Small intestine (tissue), 16 donors: Measurements from ENCODE around the gene PRR3. TPM values are rescaled to one million over a fixed set of nuclear protein-coding genes. Genes with fewer than 3 reads are reported as not detected.
A peak's percentile ranks its signal among the peaks of the same experiment; 100 is the strongest.

Source experiments
- DNase-seq, 2 donors: peaks; one replicate each; pipeline versions ENCODE4 v3.0.0 to v3.0.0-alpha.2; 2013
- FAIRE-seq: peaks from 2 replicates; lab custom pipeline; 2012; peaks lifted over from hg19 to GRCh38; lab: Jason Lieb, UNC
- H3K27ac ChIP-seq, 3 donors: one replicate each; pipeline ENCODE4 v1.5.1; 2013; ENCODE audit warnings: low read length in 2 of 3, mild to moderate bottlenecking in 2 of 3, control low read depth in 1 of 3, inconsistent platforms in 1 of 3, low read depth in 1 of 3, moderate library complexity in 1 of 3
- H3K27me3 ChIP-seq, 3 donors: one replicate each; pipeline ENCODE4 v1.6.1; 2013; ENCODE audit warnings: low read length in 3 of 3, inconsistent platforms in 1 of 3; ENCODE audit not compliant: control insufficient read depth in 3 of 3, insufficient read depth in 3 of 3
- H3K36me3 ChIP-seq, 3 donors: one replicate each; pipeline ENCODE4 v1.6.1; 2013; ENCODE audit warnings: low read length in 3 of 3, inconsistent platforms in 1 of 3, low read depth in 1 of 3, mild to moderate bottlenecking in 1 of 3, moderate library complexity in 1 of 3; ENCODE audit not compliant: control insufficient read depth in 3 of 3, insufficient read depth in 2 of 3
- H3K4me1 ChIP-seq, 3 donors: one replicate each; pipeline ENCODE4 v1.6.1; 2013; ENCODE audit warnings: low read length in 2 of 3, inconsistent platforms in 1 of 3, low read depth in 1 of 3, mild to moderate bottlenecking in 1 of 3, moderate library complexity in 1 of 3; ENCODE audit not compliant: control insufficient read depth in 3 of 3, insufficient read depth in 2 of 3
- H3K4me3 ChIP-seq, 3 donors: one replicate each; pipeline ENCODE4 v1.5.1; 2013; ENCODE audit warnings: low read length in 3 of 3, control low read depth in 1 of 3, inconsistent platforms in 1 of 3, low read depth in 1 of 3, mild to moderate bottlenecking in 1 of 3, moderate library complexity in 1 of 3
- H3K9me3 ChIP-seq, 2 donors: one replicate each; pipeline ENCODE4 v1.6.1; 2013; ENCODE audit warnings: low read depth in 1 of 2, low read length in 1 of 2; ENCODE audit not compliant: control insufficient read depth in 2 of 2, insufficient read depth in 1 of 2
- WGBS, 3 donors: extraction: QIAGEN DNeasy Blood & Tissue Kit; methylation state at CpG; one replicate each; pipeline ENCODE4 v1.1.7; 2013; 5-methylcytosine and 5-hydroxymethylcytosine counted together
- long read RNA-seq, 10 donors: transcript quantifications; one replicate each; lab custom pipeline, GENCODE V29; 2026
- polyA plus RNA-seq, 4 donors: library from polyadenylated mRNA; stranded (reverse) in 3 of 4; unstranded in 1 of 4; fragments of 200-250 nt in 3 of 4; fragments of 120-200 nt in 1 of 4; gene quantifications; one replicate each; pipeline versions ENCODE4 v1.2.1 to v1.2.3, GENCODE V29; 2013
- donor health status: healthy with polysubstance abuse.
- donor health status: control.
- donor health status: control.
- donor health status: Bipolar disorder and iron deficiency.
- donor health status: healthy.

Gene PRR3
- 10 to 100 TPM in 1 of 4 donors, 1 to 10 TPM in 3; 3.6 to 15.2 (median 5.1) TPM for polyA plus RNA-seq
- long read RNA-seq, donor 1, partial matches to known transcripts, result 0 of 5 reads
- long read RNA-seq, donor 1, other reads (novel, unspliced or antisense), result 0 of 5 reads
- long read RNA-seq, donor 2, partial matches to known transcripts, result 0 of 1 reads
- long read RNA-seq, donor 2, other reads (novel, unspliced or antisense), result 0 of 1 reads
- long read RNA-seq, donor 3, partial matches to known transcripts, result 0 of 1 reads
- long read RNA-seq, donor 3, other reads (novel, unspliced or antisense), result 0 of 1 reads
- long read RNA-seq, donor 4, result 0 reads
- long read RNA-seq, donor 5, result 0 reads
- long read RNA-seq, donor 6, partial matches to known transcripts, result 0 of 2 reads
- long read RNA-seq, donor 6, other reads (novel, unspliced or antisense), result 0 of 2 reads
- long read RNA-seq, donor 7, partial matches to known transcripts, result 0 of 2 reads
- long read RNA-seq, donor 7, other reads (novel, unspliced or antisense), result 0 of 2 reads
- long read RNA-seq, donor 8, partial matches to known transcripts, result 0 of 2 reads
- long read RNA-seq, donor 8, other reads (novel, unspliced or antisense), result 0 of 2 reads
- long read RNA-seq, donor 9, result 0 reads
- long read RNA-seq, donor 10, partial matches to known transcripts, result 0 of 4 reads
- long read RNA-seq, donor 10, other reads (novel, unspliced or antisense), result 0 of 4 reads

- Histone ChIP-seq H3K9me3 (no peaks in the 10 kb centered on the region), H3K27ac (peak within 1 kb of the TSS; percentile 85 to 99 (median 99)), H3K4me1 (peaks cover 2 to 19% (median 3%) of the 10 kb centered on the region in 3 donors), H3K4me3 (peak within 1 kb of the TSS; percentile 67 to 95 (median 72)), H3K36me3 (peaks cover 0 to 24% (median 4%) of the 10 kb centered on the region in 3 donors), H3K27me3 (no peaks in the 10 kb centered on the region)
- FAIRE-seq (no peak), DNase-seq (peak; percentile 86 to 94)
- WGBS, 3 donors, result 0% methylated on average over 42 of the region's 42 CpGs
Observed at GRCh38 chr6:30556906-30557682, at the start of gene PRR3. Gene PRR3, plus strand, starts transcription at chr6:30557295. Its CDS starts 50 bp downstream, at chr6:30557345.

GRCh38 chr6:30507849-30508827, 49.0 kb upstream of the PRR3 start:
- H3K36me3 ChIP-seq, result no peaks in the 10 kb centered on the region
- peak overlapping the region in 2 of 3 donors; percentile 62 to 63 for H3K27ac ChIP-seq
- no peaks in the 10 kb centered on the region for H3K9me3 ChIP-seq
- 69 to 78% (median 73%) methylated on average over 5 of the region's 5 CpGs for WGBS, 3 donors
- no peaks in the 10 kb centered on the region for H3K4me1 ChIP-seq
- H3K27me3 ChIP-seq, result no peaks in the 10 kb centered on the region
- FAIRE-seq (no peak), DNase-seq (no peak)
- H3K4me3 ChIP-seq, result no peak overlapping the region

- Histone ChIP-seq H3K27ac (peak overlapping the region in 2 of 3 donors; percentile 63 to 75), H3K4me1 (no peaks in the 10 kb centered on the region), H3K27me3 (no peaks in the 10 kb centered on the region), H3K4me3 (no peak overlapping the region), H3K36me3 (no peaks in the 10 kb centered on the region), H3K9me3 (no peaks in the 10 kb centered on the region)
- 29 to 54% (median 50%) methylated on average over 5 of the region's 5 CpGs for WGBS, 3 donors
- no peak for FAIRE-seq
- peak in 1 of 2 donors; percentile 62 for DNase-seq
Observed at GRCh38 chr6:30508890-30509736, 48.0 kb upstream of the PRR3 start.

GRCh38 chr6:30510419-30511168, 46.5 kb upstream of the PRR3 start:
- no peaks in the 10 kb centered on the region for H3K9me3 ChIP-seq
- H3K4me1 ChIP-seq, result no peaks in the 10 kb centered on the region
- 87 to 88% (median 88%) methylated on average over 10 of the region's 10 CpGs for WGBS, 3 donors
- no peak overlapping the region for H3K27ac ChIP-seq
- FAIRE-seq, result no peak
- H3K27me3 ChIP-seq, result peaks cover 0 to 3% (median 0%) of the 10 kb centered on the region in 3 donors
- DNase-seq, result no peak
- H3K36me3 ChIP-seq, result no peaks in the 10 kb centered on the region
- H3K4me3 ChIP-seq, result no peak overlapping the region

- FAIRE-seq (no peak), DNase-seq (no peak)
- Histone ChIP-seq H3K36me3 (no peaks in the 10 kb centered on the region), H3K27ac (no peak overlapping the region), H3K4me1 (peaks cover 0 to 2% (median 0%) of the 10 kb centered on the region in 3 donors), H3K9me3 (no peaks in the 10 kb centered on the region), H3K4me3 (no peak overlapping the region), H3K27me3 (peaks cover 0 to 3% (median 0%) of the 10 kb centered on the region in 3 donors)
- WGBS, 3 donors, result 65 to 94% (median 86%) methylated on average over 5 of the region's 5 CpGs
Observed at GRCh38 chr6:30511169-30511546, 45.9 kb upstream of the PRR3 start.

- Histone ChIP-seq H3K27ac (no peak overlapping the region), H3K36me3 (no peaks in the 10 kb centered on the region), H3K9me3 (peaks cover 0 to 7% of the 10 kb centered on the region in 2 donors), H3K4me3 (no peak overlapping the region), H3K27me3 (peaks cover 0 to 3% (median 0%) of the 10 kb centered on the region in 3 donors), H3K4me1 (peaks cover 0 to 5% (median 0%) of the 10 kb centered on the region in 3 donors)
- FAIRE-seq, result no peak
- no peak for DNase-seq
- 87 to 96% (median 92%) methylated on average over 2 of the region's 2 CpGs for whole genome bisulfite sequencing, 3 donors
Observed at GRCh38 chr6:30513451-30513850, 43.6 kb upstream of the PRR3 start.
